Choroid plexus epithelial cell (primary cell): ENCODE data around the gene COL17A1.

ENCODE experiments used
- DNase-seq: peaks from one replicate; pipeline ENCODE4 v3.0.0-alpha.2; 2010; ENCODE audit warnings: low read depth
- H3K4me3 ChIP-seq: 2 replicates; pipeline ENCODE4 v1.5.1; 2011; ENCODE audit warnings: low read depth, mild to moderate bottlenecking, control low read depth, low read length, moderate library complexity
- CTCF ChIP-seq: conservative IDR thresholded peaks from 2 replicates; pipeline ENCODE4 v1.5.1; 2011; ENCODE audit warnings: low read depth, mild to moderate bottlenecking, control low read depth, inconsistent platforms, low read length, moderate library complexity

The COL17A1 gene

GRCh38 chr10:104072786-104073185 lies 12.9 kb downstream of the COL17A1 start:
- no peak for TF ChIP-seq CTCF

GRCh38 chr10:104069613-104070012 lies 16.1 kb downstream of the COL17A1 start:
- DNase-seq: no peak
- no peak for TF ChIP-seq CTCF
- H3K4me3 ChIP-seq: no peak overlapping the region

More at GRCh38 chr10:104072786-104073185, 12.9 kb downstream of the COL17A1 start:
- no peak for DNase-seq
- H3K4me3 ChIP-seq: no peak overlapping the region

- TF ChIP-seq CTCF: no peak
- peak overlapping the region; percentile 43 for H3K4me3 ChIP-seq
- DNase-seq: no peak
These were observed 18.2 kb downstream of the COL17A1 start for GRCh38 chr10:104067525-104067924.

- no peak overlapping the region for H3K4me3 ChIP-seq
- TF ChIP-seq CTCF: no peak
- no peak for DNase-seq
These were observed 18.7 kb downstream of the COL17A1 start for GRCh38 chr10:104066945-104067344.

GRCh38 chr10:104065748-104066147 lies 19.9 kb downstream of the COL17A1 start:
- H3K4me3 ChIP-seq: no peak overlapping the region
- no peak for DNase-seq
- no peak for TF ChIP-seq CTCF

- no peak for DNase-seq
- TF ChIP-seq CTCF: no peak
These were observed 24.5 kb downstream of the COL17A1 start for GRCh38 chr10:104061196-104061595.

GRCh38 chr10:104059364-104059763 lies 26.3 kb downstream of the COL17A1 start:
- H3K4me3 ChIP-seq: no peak overlapping the region
- DNase-seq: no peak
- TF ChIP-seq CTCF: no peak

More at GRCh38 chr10:104061196-104061595, 24.5 kb downstream of the COL17A1 start:
- no peak overlapping the region for H3K4me3 ChIP-seq
